GM12878 (cell line): Measurements from ENCODE around the gene FBXO15. TPM values are rescaled to one million over a fixed set of nuclear protein-coding genes. Genes with fewer than 3 reads are reported as not detected.

Source experiments
- ATAC-seq: fragments of 200-7000 bp; cut with Tn5 transposase; 3 replicates; pipeline ENCODE4 v1.9.1; 2020; ENCODE audit warnings: mild to moderate bottlenecking, moderate library complexity
- BruUV-seq: library from RNA; stranded (reverse); fragments of 400-500 nt; replicated peaks from 2 replicates; lab custom pipeline; 2021; lab: Mats Ljungman, UMichigan
- CTCF ChIA-PET: fragments of 300-600 bp; sonication (Branson Sonifier 250); formaldehyde crosslinking; extraction: SDS; loops from one replicate; lab custom pipeline; 2021; ENCODE audit warnings: inconsistent platforms; lab: Yijun Ruan, JAX
- POLR2A ChIA-PET: fragments of 350-600 bp; formaldehyde crosslinking; extraction: SDS; loops from one replicate; lab custom pipeline; 2021; ENCODE audit warnings: inconsistent platforms; lab: Charles Lee
- RAD21 ChIA-PET: fragments of 300-600 bp; sonication (Branson Sonifier 250); formaldehyde crosslinking; loops from one replicate; lab custom pipeline; 2023; ENCODE audit warnings: antibody characterized with exemption; ENCODE audit not compliant: unreplicated experiment; lab: Charles Lee
- SMC1A ChIA-PET: fragments of 300-600 bp; sonication (Branson Sonifier 250); formaldehyde crosslinking; loops from one replicate; lab custom pipeline; 2023; ENCODE audit not compliant: unreplicated experiment, uncharacterized antibody; lab: Charles Lee
- DNase-seq: peaks from one replicate; pipeline ENCODE4 v3.0.0-alpha.2; 2011; ENCODE audit warnings: low read depth, low spot score
- FAIRE-seq: peaks from 3 replicates; lab custom pipeline; 2011; peaks lifted over from hg19 to GRCh38; lab: Jason Lieb, UNC
- H2AFZ ChIP-seq: 2 replicates; pipeline ENCODE4 v1.6.0; 2011; ENCODE audit warnings: low read depth, low read length, control low read depth; ENCODE audit not compliant: control insufficient read depth
- H3K27ac ChIP-seq: 2 replicates; pipeline ENCODE4 v1.5.1; 2011; ENCODE audit warnings: control low read depth; ENCODE audit not compliant: control insufficient read depth, insufficient read depth
- H3K27me3 ChIP-seq, 2 experiments: replicated peaks in 1 of 2; 2 replicates each; pipeline versions ENCODE4 v1.6.0 to v1.6.1; 2011; ENCODE audit warnings: low read length in 1 of 2; ENCODE audit not compliant: control insufficient read depth in 2 of 2, insufficient read depth in 2 of 2
- H3K36me3 ChIP-seq, 2 experiments: 2 replicates each; pipeline ENCODE4 v1.5.1; 2011; ENCODE audit warnings: low read length in 1 of 2; ENCODE audit not compliant: control insufficient read depth in 2 of 2, insufficient read depth in 2 of 2
- H3K4me1 ChIP-seq: 2 replicates; pipeline ENCODE4 v1.6.1; 2011; ENCODE audit warnings: mild to moderate bottlenecking, low read length, moderate library complexity, mixed read lengths; ENCODE audit not compliant: control insufficient read depth, insufficient read depth
- H3K4me2 ChIP-seq: 2 replicates; pipeline ENCODE4 v1.6.0; 2011; ENCODE audit warnings: control low read depth; ENCODE audit not compliant: control insufficient read depth, insufficient read depth
- H3K4me3 ChIP-seq: fragments of 200-600 bp; sonication (generic); 2 replicates; pipeline ENCODE4 v1.5.1; 2016
- H3K79me2 ChIP-seq: 2 replicates; pipeline ENCODE4 v1.6.0; 2011; ENCODE audit warnings: low read length; ENCODE audit not compliant: control insufficient read depth, insufficient read depth
- H3K9ac ChIP-seq: 2 replicates; pipeline ENCODE4 v1.8.0; 2011; ENCODE audit warnings: low read length, control low read depth, mixed read lengths; ENCODE audit not compliant: control insufficient read depth, insufficient read depth
- H3K9me3 ChIP-seq: replicated peaks from 3 replicates; pipeline ENCODE4 v1.5.1; 2011; ENCODE audit warnings: mild to moderate bottlenecking, low read length; ENCODE audit not compliant: control insufficient read depth, insufficient read depth
- H4K20me1 ChIP-seq: 2 replicates; pipeline ENCODE4 v1.6.0; 2011; ENCODE audit not compliant: control insufficient read depth, insufficient read depth
- CBX5 ChIP-seq: sonication (generic); IDR thresholded peaks from 2 replicates; pipeline ENCODE4 v1.6.1; 2016; ENCODE audit warnings: low read depth, moderate library complexity, mild to moderate bottlenecking, inconsistent platforms
- CREB1 ChIP-seq: IDR thresholded peaks from 2 replicates; pipeline ENCODE4 v1.6.1; 2012; ENCODE audit warnings: low read depth, mild to moderate bottlenecking, inconsistent platforms
- JUND ChIP-seq: IDR thresholded peaks from 2 replicates; pipeline ENCODE4 v1.6.1; 2012; ENCODE audit warnings: low read depth, mild to moderate bottlenecking, low read length, improper control_type of control experiment, moderate library complexity
- LARP7 ChIP-seq: fragments of 450-650 bp; IDR thresholded peaks from 2 replicates; pipeline ENCODE4 v1.6.1; 2017; ENCODE audit warnings: mild to moderate bottlenecking
- NBN ChIP-seq: fragments of 450-650 bp; IDR thresholded peaks from 2 replicates; pipeline ENCODE4 v1.6.1; 2016
- REST ChIP-seq: IDR thresholded peaks from 2 replicates; pipeline ENCODE4 v1.6.1; 2012; ENCODE audit warnings: mild to moderate bottlenecking, low read depth, low read length
- SMARCA5 ChIP-seq: fragments of 450-650 bp; IDR thresholded peaks from 2 replicates; pipeline ENCODE4 v1.6.1; 2017; ENCODE audit warnings: mild to moderate bottlenecking
- TBL1XR1 ChIP-seq: IDR thresholded peaks from 2 replicates; pipeline ENCODE4 v1.6.1; 2012; ENCODE audit warnings: low read depth, low read length, improper control_type of control experiment
- USF2 ChIP-seq: IDR thresholded peaks from 2 replicates; pipeline ENCODE4 v1.6.1; 2011; ENCODE audit warnings: low read depth, low read length, improper control_type of control experiment, borderline replicate concordance
- ZBTB11 ChIP-seq: fragments of 450-650 bp; formaldehyde crosslinking; IDR thresholded peaks from 2 replicates; pipeline ENCODE4 v1.5.0; 2022; ENCODE audit warnings: mild to moderate bottlenecking, missing genetic modification characterization
- ZNF207 ChIP-seq: fragments of 450-650 bp; IDR thresholded peaks from 2 replicates; pipeline ENCODE4 v1.6.1; 2014; ENCODE audit warnings: antibody characterized with exemption, mild to moderate bottlenecking, borderline replicate concordance
- WGBS: methylation state at CpG from one replicate; pipeline ENCODE4 v1.1.6; 2016; ENCODE audit warnings: low lambda C conversion rate; ENCODE audit not compliant: insufficient replicate concordance, insufficient coverage; ENCODE audit errors: missing lambda C conversion rate; 5-methylcytosine and 5-hydroxymethylcytosine counted together
- in situ Hi-C: fragments of 300-500 bp; cut with MboI; formaldehyde crosslinking; loops from 9 replicates; pipeline ENCODE4 v1.14.3; 2018; ENCODE audit warnings: mixed read lengths
- intact Hi-C: fragments of 100-400 bp; cut with micrococcal nuclease; formaldehyde crosslinking; loops from one replicate; pipeline ENCODE4 v1.14.2; 2022; ENCODE audit not compliant: unreplicated experiment
- polyA plus RNA-seq, 11 experiments: library from polyadenylated mRNA; depleted of rRNA in 4 of 11; unstranded in 6 of 11; stranded (reverse) in 5 of 11; fragments of >200 nt; fragmentation: Nextera tagmentation in 4 of 11; fragmentation: Illumina TruSeq in 1 of 11; extraction: Ambion mirVana in 4 of 11; extraction: Trizol in 1 of 11; gene quantifications; 1 replicate in 1 of 11; 2 replicates in 10 of 11; pipeline versions ENCODE4 v1.2.1 to v1.2.3, GENCODE V29; 2011 to 2016; ENCODE audit warnings: inconsistent platforms in 2 of 11, missing spikeins in 2 of 11, low read depth in 1 of 11
- total RNA-seq, 4 experiments: library from RNA; depleted of rRNA in 3 of 4; stranded (reverse); fragments of >200 nt in 3 of 4; fragmentation: Illumina TruSeq in 1 of 4; extraction: Trizol in 1 of 4; gene quantifications; 2 replicates each; pipeline versions ENCODE4 v1.2.1 to v1.2.3, GENCODE V29; 2013 to 2021

Gene FBXO15
- total and polyA plus RNA-seq, 10 of the 15 experiments (the other 5 are each of a cell fraction or from before 2014, with no cell fraction given), result 0.06 to 0.90 (median 0.22) TPM; not detected in 3

GRCh38 chr18:74137920-74138538 is 9.6 kb downstream of the FBXO15 start:
- Histone ChIP-seq H3K9me3 (no peaks in the 10 kb centered on the region), H3K4me2 (no peak overlapping the region), H3K4me3 (no peak overlapping the region), H3K36me3 (no peaks in the 10 kb centered on the region), H3K27me3 (peaks cover 0 to 4% of the 10 kb centered on the region in 2 experiments; a peak in 2 of 4 replicates), H3K4me1 (no peaks in the 10 kb centered on the region), H2AFZ (no peak overlapping the region), H3K79me2 (no peaks in the 10 kb centered on the region), H4K20me1 (no peaks in the 10 kb centered on the region), H3K27ac (no peak overlapping the region), H3K9ac (no peak overlapping the region)
- FAIRE-seq, result no peak
- TF ChIP-seq CREB1 (no peak), LARP7 (no peak), ZNF207 (no peak), USF2 (no peak)
- 37% methylated on average over 11 of the region's 12 CpGs for WGBS
- in situ Hi-C loops (no loop called here), intact Hi-C loops (no loop called here)
- DNase-seq, result no peak
- POLR2A ChIA-PET, result no interaction called here
- BruUV-seq, result no TSS peak
- RAD21 ChIA-PET, result no interaction called here
- SMC1A ChIA-PET, result no interaction called here
- ATAC-seq, result no peak
- CTCF ChIA-PET, result no interaction called here

- BruUV-seq, result no TSS peak
- SMC1A ChIA-PET, result no interaction called here
- CTCF ChIA-PET, result no interaction called here
- Histone ChIP-seq H3K4me2 (no peak overlapping the region), H3K9me3 (no peaks in the 10 kb centered on the region), H3K36me3 (no peaks in the 10 kb centered on the region), H3K27ac (no peak overlapping the region), H3K27me3 (peaks cover 0 to 3% of the 10 kb centered on the region in 2 experiments; a peak in 3 of 4 replicates), H3K4me1 (no peaks in the 10 kb centered on the region), H4K20me1 (no peaks in the 10 kb centered on the region), H3K4me3 (no peak overlapping the region), H3K79me2 (no peaks in the 10 kb centered on the region), H3K9ac (no peak overlapping the region), H2AFZ (no peak overlapping the region)
- DNase-seq (no peak), ATAC-seq (no peak), FAIRE-seq (no peak)
- RAD21 ChIA-PET, result no interaction called here
- in situ Hi-C loops, result no loop called here
- WGBS, result 40% methylated on average over 3 of the region's 3 CpGs
- POLR2A ChIA-PET, result no interaction called here
- intact Hi-C loops, result no loop called here
- no peak for TF ChIP-seq JUND
- TF ChIP-seq REST, result no peak
- TF ChIP-seq ZBTB11 (CRISPR knock-in tag), result no peak
- TF ChIP-seq SMARCA5, result no peak
- no peak for TF ChIP-seq NBN
- no peak for TF ChIP-seq CBX5
- no peak for TF ChIP-seq TBL1XR1
Measured at GRCh38 chr18:74132201-74132600, 15.4 kb downstream of the FBXO15 start.
